ENCODE data around the gene KNOP1. TPM values are rescaled to one million over a fixed set of nuclear protein-coding genes. Genes with fewer than 3 reads are reported as not detected.

KNOP1 gene
- total and polyA plus RNA-seq, 7 experiments from 2014 or later, result 6.4 to 20.6 (median 13.4) TPM

GRCh38 chr16:19709381-19710136, 8.5 kb downstream of the KNOP1 start:
- Histone ChIP-seq H3K9me3 (ENCODE audit: control insufficient read depth in 2 of 3, low read length in 3 of 3) (no peaks in the 10 kb centered on the region), H3K36me3 (ENCODE audit: control insufficient read depth in 2 of 3, insufficient read depth in 3 of 3, low read length in 3 of 3) (peaks cover 0 to 88% (median 11%) of the 10 kb centered on the region in 3 experiments), H3K27ac (ENCODE audit: low read depth, low read length) (no peak overlapping the region), H3K27me3 (ENCODE audit: control insufficient read depth in 2 of 2, insufficient read depth in 2 of 2, low read length in 2 of 2) (no peaks in the 10 kb centered on the region), H3K4me1 (ENCODE audit: control insufficient read depth in 2 of 2, insufficient read depth in 2 of 2, low read length in 2 of 2) (no peaks in the 10 kb centered on the region), H3K4me3 (ENCODE audit: low read length) (no peak overlapping the region)
- POLR2A ChIA-PET, result no interaction called here
- peaks cover 8 to 61% (median 34%) of the 10 kb centered on the region in 5 donors for H3K36me3 Mint-ChIP-seq
- H3K4me1 Mint-ChIP-seq, result peaks cover 0 to 30% (median 19%) of the 10 kb centered on the region in 7 donors
- no peaks in the 10 kb centered on the region for H3K27me3 Mint-ChIP-seq
- intact Hi-C loops (cut with micrococcal nuclease), result no loop called here
- CTCF ChIA-PET, result interaction anchor here (1.2 kb wide), 1 partner anchor 1660 kb away, joined by 4 read pairs; no protein-coding TSS in a partner anchor
- no peak overlapping the region for H3K4me3 Mint-ChIP-seq
- no peak for DNase-seq
- H3K9me3 Mint-ChIP-seq, result peaks cover 0 to 2% (median 0%) of the 10 kb centered on the region in 11 donors
- peak overlapping the region in 7 of 9 donors; percentile 40 to 85 (median 65) for H3K27ac Mint-ChIP-seq
- no peak for ATAC-seq

- Histone ChIP-seq H3K9me3 (ENCODE audit: control insufficient read depth in 2 of 3, low read length in 3 of 3) (no peaks in the 10 kb centered on the region), H3K4me3 (ENCODE audit: low read length) (no peak overlapping the region), H3K27ac (ENCODE audit: low read depth, low read length) (no peak overlapping the region), H3K4me1 (ENCODE audit: control insufficient read depth in 2 of 2, insufficient read depth in 2 of 2, low read length in 2 of 2) (no peaks in the 10 kb centered on the region), H3K27me3 (ENCODE audit: control insufficient read depth in 2 of 2, insufficient read depth in 2 of 2, low read length in 2 of 2) (no peaks in the 10 kb centered on the region), H3K36me3 (ENCODE audit: control insufficient read depth in 2 of 3, insufficient read depth in 3 of 3, low read length in 3 of 3) (peaks cover 0 to 87% (median 11%) of the 10 kb centered on the region in 3 experiments)
- POLR2A ChIA-PET, result interaction anchor here (0.5 kb wide), 1 partner anchor 12 kb away, joined by 3 read pairs; no protein-coding TSS in a partner anchor
- Mint-ChIP-seq H3K9me3 (peaks cover 0 to 2% (median 0%) of the 10 kb centered on the region in 11 donors), H3K4me1 (peaks cover 0 to 21% (median 14%) of the 10 kb centered on the region in 7 donors), H3K27me3 (no peaks in the 10 kb centered on the region), H3K27ac (peak overlapping the region in 7 of 9 donors; percentile 40 to 83 (median 55)), H3K4me3 (no peak overlapping the region), H3K36me3 (peaks cover 9 to 63% (median 28%) of the 10 kb centered on the region in 5 donors)
- intact Hi-C loops (cut with micrococcal nuclease), result no loop called here
- ATAC-seq (no peak), DNase-seq (no peak)
- CTCF ChIA-PET, result no interaction called here
Observed at GRCh38 chr16:19708296-19709205, 9.5 kb downstream of the KNOP1 start.

DNA sequence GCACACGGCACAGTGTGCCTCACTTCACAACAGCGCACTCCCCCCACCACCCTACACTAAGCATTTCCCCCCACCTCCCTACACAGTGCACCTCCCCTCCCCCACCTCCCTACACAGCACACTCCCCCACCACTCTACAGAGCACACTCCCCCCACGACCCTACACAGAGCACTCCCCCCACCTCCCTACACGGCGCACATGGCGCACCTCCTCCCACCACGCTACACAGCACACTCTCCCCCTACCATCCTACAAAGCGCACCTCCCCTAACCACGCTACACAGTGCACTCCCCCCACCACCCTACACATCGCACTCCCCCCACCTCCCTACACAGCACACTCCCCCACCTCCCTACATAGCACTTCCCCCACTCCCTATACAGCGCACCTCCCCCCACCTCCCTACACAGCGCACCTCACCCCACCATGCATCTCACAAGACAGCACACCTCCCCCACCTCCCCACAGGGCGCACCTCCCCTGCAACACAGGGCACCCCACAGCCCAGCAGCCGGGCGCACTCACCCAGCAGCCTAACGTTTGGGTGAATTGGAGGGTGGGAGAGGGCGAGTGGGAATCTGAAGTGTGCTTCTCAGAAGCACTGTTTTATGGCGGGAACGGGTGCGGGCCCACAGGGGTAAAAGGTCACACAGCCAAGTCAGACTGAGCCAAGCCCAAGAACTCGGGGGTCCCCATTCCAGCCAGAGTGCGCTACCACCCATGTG, 10.3 kb downstream of the KNOP1 start:
- no peaks in the 10 kb centered on the region for H3K27me3 Mint-ChIP-seq
- H3K36me3 Mint-ChIP-seq, result peaks cover 11 to 67% (median 29%) of the 10 kb centered on the region in 5 donors
- H3K27ac Mint-ChIP-seq, result peak overlapping the region in 2 of 9 donors; percentile 52 to 65
- POLR2A ChIA-PET, result interaction anchor here (1.0 to 1.1 kb wide), 2 partner anchors 8 to 9 kb away, joined by 3 to 4 read pairs; no protein-coding TSS in a partner anchor
- no peaks in the 10 kb centered on the region for H3K27me3 ChIP-seq (ENCODE audit: control insufficient read depth in 2 of 2, insufficient read depth in 2 of 2, low read length in 2 of 2)
- H3K4me3 ChIP-seq (ENCODE audit: low read length), result no peak overlapping the region
- no peaks in the 10 kb centered on the region for H3K4me1 ChIP-seq (ENCODE audit: control insufficient read depth in 2 of 2, insufficient read depth in 2 of 2, low read length in 2 of 2)
- peak; percentile 32 for ATAC-seq
- no peak for DNase-seq
- peaks cover 0 to 23% (median 17%) of the 10 kb centered on the region in 7 donors for H3K4me1 Mint-ChIP-seq
- H3K9me3 ChIP-seq (ENCODE audit: control insufficient read depth in 2 of 3, low read length in 3 of 3), result no peaks in the 10 kb centered on the region
- H3K4me3 Mint-ChIP-seq, result no peak overlapping the region
- CTCF ChIA-PET, result no interaction called here
- H3K36me3 ChIP-seq (ENCODE audit: control insufficient read depth in 2 of 3, insufficient read depth in 3 of 3, low read length in 3 of 3), result peaks cover 0 to 89% (median 11%) of the 10 kb centered on the region in 3 experiments
- H3K27ac ChIP-seq (ENCODE audit: low read depth, low read length), result no peak overlapping the region
- intact Hi-C loops (cut with micrococcal nuclease), result no loop called here
- H3K9me3 Mint-ChIP-seq, result peaks cover 0 to 2% (median 0%) of the 10 kb centered on the region in 11 donors

GRCh38 chr16:19706846-19707245, 11.2 kb downstream of the KNOP1 start:
- H3K27ac ChIP-seq (ENCODE audit: low read depth, low read length), result no peak overlapping the region
- no peaks in the 10 kb centered on the region for H3K27me3 ChIP-seq (ENCODE audit: control insufficient read depth in 2 of 2, insufficient read depth in 2 of 2, low read length in 2 of 2)
- Mint-ChIP-seq H3K9me3 (peaks cover 0 to 2% (median 0%) of the 10 kb centered on the region in 11 donors), H3K36me3 (peaks cover 10 to 71% (median 33%) of the 10 kb centered on the region in 5 donors), H3K4me1 (peaks cover 0 to 19% (median 15%) of the 10 kb centered on the region in 7 donors), H3K27me3 (no peaks in the 10 kb centered on the region), H3K4me3 (no peak overlapping the region), H3K27ac (peak overlapping the region in 1 of 9 donors; percentile 62)
- DNase-seq (no peak), ATAC-seq (no peak)
- no peaks in the 10 kb centered on the region for H3K4me1 ChIP-seq (ENCODE audit: control insufficient read depth in 2 of 2, insufficient read depth in 2 of 2, low read length in 2 of 2)
- POLR2A ChIA-PET, result interaction anchor here (1.0 to 1.1 kb wide), 2 partner anchors 8 to 9 kb away, joined by 3 to 4 read pairs; no protein-coding TSS in a partner anchor
- H3K9me3 ChIP-seq (ENCODE audit: control insufficient read depth in 2 of 3, low read length in 3 of 3), result no peaks in the 10 kb centered on the region
- no peak overlapping the region for H3K4me3 ChIP-seq (ENCODE audit: low read length)
- CTCF ChIA-PET, result no interaction called here
- H3K36me3 ChIP-seq (ENCODE audit: control insufficient read depth in 2 of 3, insufficient read depth in 3 of 3, low read length in 3 of 3), result peaks cover 0 to 94% (median 11%) of the 10 kb centered on the region in 3 experiments
- intact Hi-C loops (cut with micrococcal nuclease), result no loop called here

- Histone ChIP-seq H3K4me3 (ENCODE audit: low read length) (no peak overlapping the region), H3K4me1 (ENCODE audit: control insufficient read depth in 2 of 2, insufficient read depth in 2 of 2, low read length in 2 of 2) (no peaks in the 10 kb centered on the region), H3K27ac (ENCODE audit: low read depth, low read length) (no peak overlapping the region), H3K9me3 (ENCODE audit: control insufficient read depth in 2 of 3, low read length in 3 of 3) (no peaks in the 10 kb centered on the region), H3K36me3 (ENCODE audit: control insufficient read depth in 2 of 3, insufficient read depth in 3 of 3, low read length in 3 of 3) (peaks cover 0 to 85% (median 11%) of the 10 kb centered on the region in 3 experiments), H3K27me3 (ENCODE audit: control insufficient read depth in 2 of 2, insufficient read depth in 2 of 2, low read length in 2 of 2) (no peaks in the 10 kb centered on the region)
- Mint-ChIP-seq H3K4me1 (peaks cover 0 to 16% (median 11%) of the 10 kb centered on the region in 7 donors), H3K27ac (peak overlapping the region in 4 of 9 donors; percentile 23 to 70 (median 30)), H3K27me3 (no peaks in the 10 kb centered on the region), H3K4me3 (no peak overlapping the region), H3K9me3 (peaks cover 0 to 2% (median 0%) of the 10 kb centered on the region in 11 donors), H3K36me3 (peaks cover 4 to 73% (median 33%) of the 10 kb centered on the region in 5 donors)
- DNase-seq (no peak), ATAC-seq (no peak)
- intact Hi-C loops (cut with micrococcal nuclease), result no loop called here
- CTCF ChIA-PET, result no interaction called here
- POLR2A ChIA-PET, result no interaction called here
Observed at GRCh38 chr16:19705843-19706242, 12.2 kb downstream of the KNOP1 start.

GRCh38 chr16:19705146-19705501, 12.9 kb downstream of the KNOP1 start:
- CTCF ChIA-PET, result no interaction called here
- Mint-ChIP-seq H3K4me3 (no peak overlapping the region), H3K27ac (peak overlapping the region in 5 of 9 donors; percentile 25 to 57 (median 31)), H3K9me3 (peaks cover 0 to 2% (median 0%) of the 10 kb centered on the region in 11 donors), H3K36me3 (peaks cover 4 to 79% (median 38%) of the 10 kb centered on the region in 5 donors), H3K4me1 (peaks cover 0 to 22% (median 18%) of the 10 kb centered on the region in 7 donors), H3K27me3 (no peaks in the 10 kb centered on the region)
- Histone ChIP-seq H3K4me1 (ENCODE audit: control insufficient read depth in 2 of 2, insufficient read depth in 2 of 2, low read length in 2 of 2) (no peaks in the 10 kb centered on the region), H3K4me3 (ENCODE audit: low read length) (no peak overlapping the region), H3K27me3 (ENCODE audit: control insufficient read depth in 2 of 2, insufficient read depth in 2 of 2, low read length in 2 of 2) (no peaks in the 10 kb centered on the region), H3K36me3 (ENCODE audit: control insufficient read depth in 2 of 3, insufficient read depth in 3 of 3, low read length in 3 of 3) (peaks cover 0 to 80% (median 8%) of the 10 kb centered on the region in 3 experiments), H3K9me3 (ENCODE audit: control insufficient read depth in 2 of 3, low read length in 3 of 3) (no peaks in the 10 kb centered on the region), H3K27ac (ENCODE audit: low read depth, low read length) (no peak overlapping the region)
- no peak for ATAC-seq
- POLR2A ChIA-PET, result interaction anchor here (0.9 kb wide), 1 partner anchor 80 kb away, joined by 4 read pairs; no protein-coding TSS in a partner anchor
- no peak for DNase-seq
- intact Hi-C loops (cut with micrococcal nuclease), result no loop called here

Measured in naive thymus-derived CD4-positive, alpha-beta T cell (primary cell).